A549 (cell line): ENCODE measurements around the gene SCUBE3. TPM values are rescaled to one million over a fixed set of nuclear protein-coding genes. Genes with fewer than 3 reads are reported as not detected.

Experiments used
- ATAC-seq, 2 experiments: fragments of 200-7000 bp in 1 of 2; fragments of >200 bp in 1 of 2; cut with Nextera tagmentation in 1 of 2; cut with Tn5 transposase in 1 of 2; 3 replicates each; pipeline versions ENCODE4 v1.8.0 to v1.9.1; 2018 to 2020; ENCODE audit warnings: mild to moderate bottlenecking in 1 of 2, moderate library complexity in 1 of 2
- CTCF ChIA-PET: fragments of 300-600 bp; sonication (Branson Sonifier 250); formaldehyde crosslinking; extraction: SDS; loops from one replicate; lab custom pipeline; 2021; ENCODE audit warnings: antibody characterized with exemption, inconsistent platforms; lab: Yijun Ruan, JAX
- POLR2A ChIA-PET: fragments of 350-600 bp; formaldehyde crosslinking; extraction: SDS; loops from one replicate; lab custom pipeline; 2021; ENCODE audit warnings: antibody characterized with exemption, inconsistent platforms; lab: Yijun Ruan, JAX
- DNase-seq, 2 experiments: peaks; one replicate each; pipeline versions ENCODE4 v3.0.0 to v3.0.0-alpha.2; 2011 to 2016; ENCODE audit warnings: low read depth in 1 of 2, low spot score in 1 of 2
- FAIRE-seq: peaks from 2 replicates; lab custom pipeline; 2011; peaks lifted over from hg19 to GRCh38; lab: Jason Lieb, UNC
- H3K27ac ChIP-seq, 2 experiments: fragments of >200 bp; sonication (Bioruptor Twin); formaldehyde crosslinking; 3 replicates each; pipeline ENCODE4 v1.5.1; 2016 to 2017
- H3K4me1 ChIP-seq: fragments of >200 bp; sonication (Bioruptor Twin); formaldehyde crosslinking; 3 replicates; pipeline ENCODE4 v1.6.1; 2016
- H3K4me2 ChIP-seq: fragments of >200 bp; sonication (Bioruptor Twin); formaldehyde crosslinking; 3 replicates; pipeline ENCODE4 v1.6.1; 2016
- H3K4me3 ChIP-seq: fragments of >200 bp; sonication (Bioruptor Twin); formaldehyde crosslinking; 3 replicates; pipeline ENCODE4 v1.5.1; 2016
- H3K9me3 ChIP-seq: fragments of >200 bp; sonication (Bioruptor Twin); formaldehyde crosslinking; 3 replicates; pipeline ENCODE4 v1.6.1; 2016
- CEBPB ChIP-seq, 2 experiments: fragments of >200 bp in 1 of 2; sonication (Bioruptor Twin) in 1 of 2; formaldehyde crosslinking in 1 of 2; IDR thresholded peaks; 2 replicates each; pipeline ENCODE4 v1.6.1; 2012 to 2016
- CHD2 ChIP-seq: fragments of 150-350 bp; IDR thresholded peaks from 2 replicates; pipeline ENCODE4 v1.6.1; 2014; ENCODE audit warnings: low read length; ENCODE audit not compliant: partially characterized antibody
- CHD4 ChIP-seq: fragments of 200-600 bp; sonication (generic); IDR thresholded peaks from 2 replicates; pipeline ENCODE4 v1.6.1; 2016; ENCODE audit warnings: antibody characterized with exemption, mild to moderate bottlenecking, borderline replicate concordance
- EHF ChIP-seq: fragments of 250-450 bp; sonication (Bioruptor Pico); IDR thresholded peaks from 2 replicates; pipeline ENCODE4 v1.5.0; 2020; ENCODE audit warnings: mild to moderate bottlenecking
- EHMT2 ChIP-seq: fragments of 200-600 bp; sonication (generic); IDR thresholded peaks from 2 replicates; pipeline ENCODE4 v1.6.1; 2016; ENCODE audit warnings: antibody characterized with exemption, low read depth, mild to moderate bottlenecking, moderate library complexity
- FOSL2 ChIP-seq, 2 experiments: fragments of 450-650 bp in 1 of 2; fragments of >200 bp in 1 of 2; sonication (Bioruptor Twin) in 1 of 2; formaldehyde crosslinking; IDR thresholded peaks; 2 replicates each; pipeline versions ENCODE4 v1.5.0 to v1.6.1; 2016 to 2020; ENCODE audit warnings: mild to moderate bottlenecking in 1 of 2, moderate library complexity in 1 of 2
- HEYL ChIP-seq: fragments of 250-450 bp; sonication (Bioruptor Pico); IDR thresholded peaks from 2 replicates; pipeline ENCODE4 v1.8.0; 2021; ENCODE audit warnings: mild to moderate bottlenecking, moderate library complexity
- HOXB13 ChIP-seq: fragments of 250-450 bp; sonication (Bioruptor Pico); IDR thresholded peaks from 2 replicates; pipeline ENCODE4 v1.5.0; 2020; ENCODE audit warnings: low read depth, mild to moderate bottlenecking, moderate library complexity
- JUN ChIP-seq, 2 experiments: fragments of >200 bp; sonication (Bioruptor Twin); formaldehyde crosslinking; IDR thresholded peaks; 2 replicates in 1 of 2; 3 replicates in 1 of 2; pipeline ENCODE4 v1.6.1; 2016 to 2017
- KDM5A ChIP-seq: fragments of 200-600 bp; sonication (generic); IDR thresholded peaks from 2 replicates; pipeline ENCODE4 v1.6.1; 2016; ENCODE audit warnings: antibody characterized with exemption, mild to moderate bottlenecking
- MAFK ChIP-seq: fragments of 450-650 bp; IDR thresholded peaks from 2 replicates; pipeline ENCODE4 v1.6.1; 2014; ENCODE audit not compliant: partially characterized antibody
- MAX ChIP-seq: IDR thresholded peaks from 2 replicates; pipeline ENCODE4 v1.6.1; 2012
- PBX3 ChIP-seq: IDR thresholded peaks from 2 replicates; pipeline ENCODE4 v1.6.1; 2012
- POLR2A ChIP-seq: IDR thresholded peaks from 2 replicates; pipeline ENCODE4 v1.6.1; 2012; ENCODE audit warnings: mild to moderate bottlenecking, low read length
- RARB ChIP-seq: fragments of 250-450 bp; sonication (Bioruptor Pico); IDR thresholded peaks from 2 replicates; pipeline ENCODE4 v1.8.0; 2021; ENCODE audit warnings: mild to moderate bottlenecking, moderate library complexity
- SREBF2 ChIP-seq: fragments of 450-650 bp; IDR thresholded peaks from 2 replicates; pipeline ENCODE4 v1.6.1; 2014; ENCODE audit warnings: mild to moderate bottlenecking, moderate library complexity
- TFCP2L1 ChIP-seq: fragments of 250-450 bp; sonication (Bioruptor Pico); IDR thresholded peaks from 2 replicates; pipeline ENCODE4 v1.5.0; 2021; ENCODE audit warnings: mild to moderate bottlenecking
- TP53 ChIP-seq: fragments of 250-450 bp; sonication (Bioruptor Pico); IDR thresholded peaks from 2 replicates; pipeline ENCODE4 v1.5.0; 2021; ENCODE audit warnings: mild to moderate bottlenecking, moderate library complexity
- USF2 ChIP-seq: fragments of 450-650 bp; IDR thresholded peaks from 2 replicates; pipeline ENCODE4 v1.6.1; 2014; ENCODE audit warnings: antibody characterized with exemption
- ZC3H11A ChIP-seq: fragments of 450-650 bp; IDR thresholded peaks from 2 replicates; pipeline ENCODE4 v1.6.1; 2014; ENCODE audit warnings: antibody characterized with exemption, mild to moderate bottlenecking
- ZFP36 ChIP-seq: fragments of 450-650 bp; IDR thresholded peaks from 2 replicates; pipeline ENCODE4 v1.6.1; 2014; ENCODE audit warnings: borderline replicate concordance; ENCODE audit not compliant: partially characterized antibody
- ZSCAN20 ChIP-seq: fragments of 250-450 bp; sonication (Bioruptor Pico); IDR thresholded peaks from 2 replicates; pipeline ENCODE4 v1.8.0; 2022; ENCODE audit warnings: mild to moderate bottlenecking, moderate library complexity
- WGBS: methylation state at CpG from one replicate; pipeline ENCODE4 v1.1.6; 2017; ENCODE audit errors: missing lambda C conversion rate; 5-methylcytosine and 5-hydroxymethylcytosine counted together
- polyA plus RNA-seq, 4 experiments: library from polyadenylated mRNA; depleted of rRNA in 3 of 4; stranded (reverse); fragments of >200 nt; fragmentation: RNase III in 1 of 4; extraction: RNeasy Plus Mini Kit Qiagen cat#74134 plus additional on column Dnase treatment in 1 of 4; gene quantifications; 2 replicates in 3 of 4; 3 replicates in 1 of 4; pipeline ENCODE4 v1.2.3, GENCODE V29; 2011 to 2017
- TF ChIP-seq, protein P1 (sequence below): fragments of 250-450 bp; sonication (Bioruptor Pico); IDR thresholded peaks from 2 replicates; pipeline ENCODE4 v1.5.0; 2021; ENCODE audit warnings: mild to moderate bottlenecking, moderate library complexity, borderline replicate concordance

SCUBE3 gene
- polyA plus RNA-seq, 2 of the 4 experiments (the other 2 are of a cell fraction), result 0.06 to 0.13 TPM

DNA sequence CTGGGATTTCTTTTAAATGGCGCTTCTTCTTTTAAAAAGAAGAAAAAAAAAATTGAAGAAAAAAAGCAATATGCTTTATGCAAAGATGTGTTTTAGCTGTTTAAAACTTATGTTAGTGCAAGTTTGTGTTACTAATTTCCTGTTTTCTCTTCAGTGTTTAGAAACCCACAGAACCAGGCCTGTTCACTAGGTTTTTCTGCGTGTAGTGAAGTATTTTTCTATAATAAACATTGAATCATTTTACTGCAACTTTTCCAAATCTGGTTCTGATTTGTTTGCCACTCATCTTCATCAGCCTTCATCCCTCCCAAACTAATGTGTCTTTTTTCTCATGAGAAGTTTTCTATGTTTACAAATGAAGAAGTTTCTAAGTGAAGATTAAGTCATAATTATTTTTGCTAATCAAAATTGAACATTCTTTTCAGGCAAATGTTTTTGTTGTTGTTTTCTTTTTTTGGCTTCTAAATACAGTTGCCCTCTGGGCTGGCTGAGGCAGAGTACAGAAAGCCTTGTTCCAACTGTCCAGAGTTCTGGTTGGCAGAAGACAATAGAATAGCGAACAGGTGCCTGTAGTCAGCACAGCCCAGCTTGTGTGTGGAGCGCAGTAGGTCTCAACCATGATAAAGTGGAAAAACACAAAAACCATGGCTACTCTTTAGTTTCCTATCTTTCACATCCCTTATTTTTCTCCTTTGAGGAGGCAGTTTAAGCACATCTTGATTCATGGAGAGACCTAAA is 60.2 kb downstream of the SCUBE3 start:
- 85% methylated on average over 4 of the region's 4 CpGs for WGBS
- POLR2A ChIA-PET, result no interaction called here
- ATAC-seq (no peak), DNase-seq (no peak), FAIRE-seq (no peak)
- CTCF ChIA-PET, result no interaction called here
- no peaks in the 10 kb centered on the region for H3K4me1 ChIP-seq
- H3K9me3 ChIP-seq, result no peaks in the 10 kb centered on the region
- H3K4me3 ChIP-seq, result no peak overlapping the region
- no peak for TF ChIP-seq HOXB13 (CRISPR knock-in tag)
- TF ChIP-seq, protein P1, sequence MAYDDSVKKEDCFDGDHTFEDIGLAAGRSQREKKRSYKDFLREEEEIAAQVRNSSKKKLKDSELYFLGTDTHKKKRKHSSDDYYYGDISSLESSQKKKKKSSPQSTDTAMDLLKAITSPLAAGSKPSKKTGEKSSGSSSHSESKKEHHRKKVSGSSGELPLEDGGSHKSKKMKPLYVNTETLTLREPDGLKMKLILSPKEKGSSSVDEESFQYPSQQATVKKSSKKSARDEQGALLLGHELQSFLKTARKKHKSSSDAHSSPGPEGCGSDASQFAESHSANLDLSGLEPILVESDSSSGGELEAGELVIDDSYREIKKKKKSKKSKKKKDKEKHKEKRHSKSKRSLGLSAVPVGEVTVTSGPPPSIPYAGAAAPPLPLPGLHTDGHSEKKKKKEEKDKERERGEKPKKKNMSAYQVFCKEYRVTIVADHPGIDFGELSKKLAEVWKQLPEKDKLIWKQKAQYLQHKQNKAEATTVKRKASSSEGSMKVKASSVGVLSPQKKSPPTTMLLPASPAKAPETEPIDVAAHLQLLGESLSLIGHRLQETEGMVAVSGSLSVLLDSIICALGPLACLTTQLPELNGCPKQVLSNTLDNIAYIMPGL (CRISPR knock-in tag), result no peak
- no peak overlapping the region for H3K27ac ChIP-seq
- no peak overlapping the region for H3K4me2 ChIP-seq

DNA sequence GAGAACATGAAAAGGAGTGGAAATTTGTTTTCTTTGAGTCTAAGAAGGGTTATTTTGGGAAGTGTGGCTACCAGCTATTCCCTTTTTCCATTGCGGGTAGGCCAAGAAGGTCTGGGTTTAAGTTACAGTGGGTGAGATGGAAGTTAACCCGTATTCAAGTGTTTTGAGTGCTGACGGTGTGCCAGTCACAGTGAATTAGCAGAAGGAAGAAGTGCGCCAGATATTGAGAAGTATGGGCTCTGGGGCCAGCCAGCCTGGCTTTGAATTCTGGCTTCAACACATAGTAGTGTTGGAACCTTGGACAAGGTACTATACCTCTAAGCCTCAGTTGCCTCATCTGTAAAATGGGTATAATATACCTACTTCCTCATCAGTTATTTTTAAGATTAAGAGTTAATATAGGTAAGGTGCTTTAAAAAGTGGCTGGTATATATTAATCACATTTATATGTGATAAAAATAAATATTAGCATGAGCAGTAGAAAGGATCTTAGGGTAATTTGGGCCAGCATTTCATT is 62.0 kb downstream of the SCUBE3 start:
- H3K9me3 ChIP-seq, result no peaks in the 10 kb centered on the region
- ATAC-seq (no peak), DNase-seq (no peak), FAIRE-seq (no peak)
- TF ChIP-seq EHMT2 (no peak), POLR2A (no peak), ZFP36 (no peak), MAFK (no peak), TP53 (no peak), CHD2 (no peak), PBX3 (no peak), MAX (no peak), SREBF2 (no peak), ZC3H11A (no peak)
- TF ChIP-seq, protein P1 (CRISPR knock-in tag), result no peak
- WGBS, result 83% methylated on average over 4 of the region's 4 CpGs
- ChIA-PET CTCF (interaction anchor here (1.0 kb wide), 1 partner anchor 129 kb away, joined by 3 read pairs; no protein-coding TSS in a partner anchor), POLR2A (no interaction called here)
- H3K4me3 ChIP-seq, result no peak overlapping the region
- H3K4me1 ChIP-seq, result no peaks in the 10 kb centered on the region
- H3K27ac ChIP-seq, result no peak overlapping the region
- H3K4me2 ChIP-seq, result no peak overlapping the region

DNA sequence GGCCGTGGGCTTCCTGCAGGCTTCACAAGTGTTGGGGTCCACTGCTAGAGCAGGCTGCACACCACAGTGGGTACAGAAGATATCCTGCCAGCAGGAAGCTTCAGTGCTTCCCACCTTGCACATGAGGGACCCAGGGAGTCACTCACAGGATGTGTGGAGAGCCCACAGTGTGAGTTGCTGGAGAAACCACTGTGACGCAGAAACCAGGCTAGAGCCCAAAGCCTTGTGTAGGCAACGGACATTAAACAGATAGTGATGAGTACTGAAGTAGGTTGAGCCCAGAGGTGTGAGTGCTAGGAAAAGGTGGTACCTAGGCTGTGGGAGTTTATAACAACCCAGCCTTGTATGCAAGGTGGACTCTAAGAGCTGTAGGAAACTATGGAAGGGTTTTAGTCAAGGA is 65.0 kb downstream of the SCUBE3 start:
- Histone ChIP-seq H3K4me2 (no peak overlapping the region), H3K27ac (no peak overlapping the region), H3K4me1 (no peaks in the 10 kb centered on the region), H3K4me3 (no peak overlapping the region), H3K9me3 (no peaks in the 10 kb centered on the region)
- POLR2A ChIA-PET, result no interaction called here
- ATAC-seq (no peak), DNase-seq (no peak), FAIRE-seq (no peak)
- CTCF ChIA-PET, result interaction anchor here (1.6 kb wide), 1 partner anchor 38 kb away, joined by 5 read pairs; no protein-coding TSS in a partner anchor
- TF ChIP-seq JUN (IDR thresholded peaks at IDR 0.05), result no peak
- TF ChIP-seq MAX, result no peak
- no peak for TF ChIP-seq ZSCAN20
- no peak for TF ChIP-seq RARB (CRISPR knock-in tag)
- TF ChIP-seq TFCP2L1 (CRISPR knock-in tag), result no peak
- no peak for TF ChIP-seq TP53
- no peak for TF ChIP-seq CHD4
- no peak for TF ChIP-seq EHF (CRISPR knock-in tag)
- TF ChIP-seq ZC3H11A, result no peak
- TF ChIP-seq CEBPB (IDR thresholded peaks at IDR 0.05), result no peak
- TF ChIP-seq HEYL, result no peak
- no peak for TF ChIP-seq USF2
- TF ChIP-seq FOSL2 (IDR thresholded peaks at IDR 0.05), result no peak
- TF ChIP-seq FOSL2 (CRISPR knock-in tag; IDR thresholded peaks at IDR 0.05), result no peak
- TF ChIP-seq KDM5A, result no peak
- 88% methylated on average over 3 of the region's 3 CpGs for WGBS
